H9 (cell line): Measurements from ENCODE around the gene POP4. TPM values are rescaled to one million over a fixed set of nuclear protein-coding genes. Genes with fewer than 3 reads are reported as not detected.
A peak's percentile ranks its signal among the peaks of the same experiment; 100 is the strongest.

Source experiments
- DNase-seq: peaks from one replicate; pipeline ENCODE4 v3.0.0-alpha.2; 2017
- H2AFZ ChIP-seq: one replicate; pipeline ENCODE4 v1.6.1; 2013; ENCODE audit warnings: mild to moderate bottlenecking, low read length, control low read depth, moderate library complexity
- H2AK5ac ChIP-seq: 2 replicates; pipeline ENCODE4 v1.6.1; 2013; ENCODE audit warnings: low read length, control low read depth, mixed read lengths; ENCODE audit not compliant: insufficient read length
- H2BK120ac ChIP-seq: one replicate; pipeline ENCODE4 v1.6.1; 2013; ENCODE audit warnings: low read depth, mild to moderate bottlenecking, low read length, control low read depth, inconsistent platforms; ENCODE audit not compliant: poor library complexity, severe bottlenecking
- H2BK12ac ChIP-seq: 2 replicates; pipeline ENCODE4 v1.6.1; 2013; ENCODE audit warnings: low read length, control low read depth, mixed read lengths, low read depth; ENCODE audit not compliant: insufficient read length
- H2BK15ac ChIP-seq: 2 replicates; pipeline ENCODE4 v1.6.1; 2013; ENCODE audit warnings: low read depth, low read length, control low read depth
- H2BK20ac ChIP-seq: one replicate; pipeline ENCODE4 v1.6.1; 2013; ENCODE audit warnings: low read depth, mild to moderate bottlenecking, low read length, control low read depth, inconsistent platforms; ENCODE audit not compliant: poor library complexity, severe bottlenecking
- H2BK5ac ChIP-seq: 2 replicates; pipeline ENCODE4 v1.6.1; 2013; ENCODE audit warnings: low read length, control low read depth, mixed read lengths; ENCODE audit not compliant: insufficient read length
- H3K14ac ChIP-seq: 2 replicates; pipeline ENCODE4 v1.6.1; 2013; ENCODE audit warnings: low read length, control low read depth; ENCODE audit not compliant: insufficient read depth
- H3K18ac ChIP-seq: 2 replicates; pipeline ENCODE4 v1.6.1; 2013; ENCODE audit warnings: low read depth, mild to moderate bottlenecking, mixed read lengths, low read length, control low read depth; ENCODE audit not compliant: insufficient read length
- H3K23ac ChIP-seq: 2 replicates; pipeline ENCODE4 v1.6.1; 2013; ENCODE audit warnings: low read length, control low read depth, mixed read lengths, low read depth; ENCODE audit not compliant: insufficient read length
- H3K23me2 ChIP-seq: 2 replicates; pipeline ENCODE4 v1.6.1; 2013; ENCODE audit warnings: low read depth, mild to moderate bottlenecking, mixed read lengths, low read length, control low read depth; ENCODE audit not compliant: insufficient read length, poor library complexity, severe bottlenecking
- H3K27ac ChIP-seq: 2 replicates; pipeline ENCODE4 v1.5.1; 2013; ENCODE audit warnings: low read length, control low read depth, mixed read lengths, low read depth; ENCODE audit not compliant: insufficient read length
- H3K27me3 ChIP-seq: 2 replicates; pipeline ENCODE4 v1.6.1; 2013; ENCODE audit warnings: low read length, control low read depth, inconsistent platforms; ENCODE audit not compliant: insufficient read depth
- H3K4ac ChIP-seq: 2 replicates; pipeline ENCODE4 v1.6.1; 2013; ENCODE audit warnings: low read depth, mild to moderate bottlenecking, control low read depth, inconsistent platforms, low read length, moderate library complexity
- H3K4me1 ChIP-seq: 2 replicates; pipeline ENCODE4 v1.6.1; 2013; ENCODE audit warnings: low read length, control low read depth, inconsistent platforms; ENCODE audit not compliant: insufficient read depth
- H3K4me2 ChIP-seq: 2 replicates; pipeline ENCODE4 v1.6.1; 2013; ENCODE audit warnings: low read length, control low read depth, mixed read lengths; ENCODE audit not compliant: insufficient read length, insufficient read depth
- H3K56ac ChIP-seq: 2 replicates; pipeline ENCODE4 v1.6.1; 2013; ENCODE audit warnings: low read depth, mild to moderate bottlenecking, mixed read lengths, low read length, control low read depth; ENCODE audit not compliant: insufficient read length
- H3K79me1 ChIP-seq: 2 replicates; pipeline ENCODE4 v1.6.1; 2013; ENCODE audit warnings: low read depth, mild to moderate bottlenecking, moderate library complexity, low read length, control low read depth, inconsistent platforms; ENCODE audit not compliant: insufficient read depth, poor library complexity, severe bottlenecking
- H3K79me2 ChIP-seq: 2 replicates; pipeline ENCODE4 v1.6.1; 2013; ENCODE audit warnings: low read length, control low read depth, inconsistent platforms; ENCODE audit not compliant: insufficient read depth
- H3K9ac ChIP-seq: 2 replicates; pipeline ENCODE4 v1.6.1; 2013; ENCODE audit warnings: low read length, control low read depth, mixed read lengths; ENCODE audit not compliant: insufficient read length; ENCODE audit errors: extremely low read depth
- H3K9me3 ChIP-seq: one replicate; pipeline ENCODE4 v1.6.1; 2013; ENCODE audit warnings: low read depth, low read length, inconsistent platforms; ENCODE audit not compliant: control insufficient read depth
- H3T11ph ChIP-seq: one replicate; pipeline ENCODE4 v1.6.1; 2013; ENCODE audit warnings: mild to moderate bottlenecking, low read length, control low read depth, inconsistent platforms
- H4K20me1 ChIP-seq: one replicate; pipeline ENCODE4 v1.6.1; 2013; ENCODE audit not compliant: control insufficient read depth, insufficient read length, insufficient read depth
- H4K5ac ChIP-seq: 2 replicates; pipeline ENCODE4 v1.6.1; 2013; ENCODE audit warnings: low read depth, mild to moderate bottlenecking, mixed read lengths, low read length, control low read depth; ENCODE audit not compliant: insufficient read length
- H4K8ac ChIP-seq: replicated peaks from 2 replicates; pipeline ENCODE4 v1.6.1; 2013; ENCODE audit warnings: low read length, control low read depth, mixed read lengths, low read depth; ENCODE audit not compliant: insufficient read length
- H4K91ac ChIP-seq: 2 replicates; pipeline ENCODE4 v1.6.1; 2013; ENCODE audit warnings: low read depth, mild to moderate bottlenecking, moderate library complexity, mixed read lengths, low read length, control low read depth; ENCODE audit not compliant: insufficient read length
- H3K27ac Mint-ChIP-seq, 3 experiments: 2 replicates in 2 of 3; 3 replicates in 1 of 3; pipeline ENCODE4 v1.8.0; 2020 to 2021; ENCODE audit warnings: mixed read lengths in 3 of 3, mild to moderate bottlenecking in 1 of 3, moderate library complexity in 1 of 3
- H3K27me3 Mint-ChIP-seq: 2 replicates; pipeline ENCODE4 v1.8.0; 2021; ENCODE audit warnings: low read depth, mild to moderate bottlenecking, moderate library complexity, mixed read lengths
- H3K36me3 Mint-ChIP-seq, 3 experiments: 2 replicates in 2 of 3; 3 replicates in 1 of 3; pipeline ENCODE4 v1.8.0; 2020 to 2021; ENCODE audit warnings: low read depth in 3 of 3, mixed read lengths in 3 of 3; ENCODE audit not compliant: insufficient read depth in 1 of 3
- H3K4me1 Mint-ChIP-seq, 2 experiments: 2 replicates each; pipeline ENCODE4 v1.8.0; 2020; ENCODE audit warnings: mixed read lengths in 2 of 2
- H3K4me3 Mint-ChIP-seq, 2 experiments: 2 replicates in 1 of 2; 3 replicates in 1 of 2; pipeline ENCODE4 v1.8.0; 2020 to 2021; ENCODE audit warnings: mild to moderate bottlenecking in 2 of 2, mixed read lengths in 2 of 2, moderate library complexity in 1 of 2
- H3K9me3 Mint-ChIP-seq, 2 experiments: 2 replicates in 1 of 2; 3 replicates in 1 of 2; pipeline ENCODE4 v1.8.0; 2020; ENCODE audit warnings: mild to moderate bottlenecking in 2 of 2, mixed read lengths in 2 of 2, moderate library complexity in 1 of 2
- CTCF ChIP-seq: fragments of 200-600 bp; sonication (generic); conservative IDR thresholded peaks from 3 replicates; pipeline ENCODE4 v1.8.0; 2021; ENCODE audit warnings: antibody characterized with exemption, mild to moderate bottlenecking
- WGBS: extraction: QIAGEN DNeasy Blood & Tissue Kit; methylation state at CpG from one replicate; pipeline ENCODE4 v1.1.7; 2013; ENCODE audit warnings: missing lambda C conversion rate, low lambda C conversion rate, mixed read lengths; ENCODE audit not compliant: insufficient read length; ENCODE audit errors: extremely low coverage; 5-methylcytosine and 5-hydroxymethylcytosine counted together
- total RNA-seq: library from RNA; stranded (reverse); gene quantifications from 2 replicates; pipeline ENCODE4 v1.2.1, GENCODE V29; 2021

The POP4 gene
- total RNA-seq, 1 experiment from 2014 or later, result 51.4 TPM

GRCh38 chr19:29635963-29636362, 29.9 kb downstream of the POP4 start:
- H3K23me2 ChIP-seq, result no peaks in the 10 kb centered on the region
- H4K91ac ChIP-seq, result no peak overlapping the region
- no peak for DNase-seq
- H2BK5ac ChIP-seq, result no peak overlapping the region
- TF ChIP-seq CTCF, result no peak
- no peak overlapping the region for H4K5ac ChIP-seq
- no peaks in the 10 kb centered on the region for H3K79me1 ChIP-seq
- no peaks in the 10 kb centered on the region for H3K36me3 Mint-ChIP-seq
- no peak overlapping the region for H3K27ac ChIP-seq
- H3K27ac Mint-ChIP-seq, result peak overlapping the region in 1 of 3 experiments; percentile 59; a peak in 1 of 7 replicates
- H3K79me2 ChIP-seq, result no peaks in the 10 kb centered on the region
- H3K4me1 Mint-ChIP-seq, result no peaks in the 10 kb centered on the region
- H2AK5ac ChIP-seq, result no peak overlapping the region
- no peak overlapping the region for H2BK12ac ChIP-seq
- H3K4me1 ChIP-seq, result no peaks in the 10 kb centered on the region
- no peak overlapping the region for H3K14ac ChIP-seq
- H3K4ac ChIP-seq, result no peak overlapping the region; the same call in 1 of the 2 replicates
- peaks cover 4% of the 10 kb centered on the region for H3K27me3 Mint-ChIP-seq
- no peak overlapping the region for H2AFZ ChIP-seq
- no CpG with 5 or more reads among the region's 6 CpGs for WGBS
- no peak overlapping the region for H4K8ac ChIP-seq
- no peak overlapping the region for H3T11ph ChIP-seq
- no peak overlapping the region for H3K18ac ChIP-seq
- no peak overlapping the region for H2BK20ac ChIP-seq
- H3K9me3 ChIP-seq, result no peaks in the 10 kb centered on the region
- H2BK120ac ChIP-seq, result no peak overlapping the region
- H3K27me3 ChIP-seq, result no peaks in the 10 kb centered on the region
- H4K20me1 ChIP-seq, result no peaks in the 10 kb centered on the region
- H3K4me3 Mint-ChIP-seq, result no peak overlapping the region
- no peak overlapping the region for H3K23ac ChIP-seq
- H3K9me3 Mint-ChIP-seq, result no peaks in the 10 kb centered on the region; a peak in 2 of 5 replicates
- H3K56ac ChIP-seq, result no peak overlapping the region
- H3K9ac ChIP-seq, result no peak overlapping the region
- H2BK15ac ChIP-seq, result no peak overlapping the region
- H3K4me2 ChIP-seq, result no peak overlapping the region
